ENCODE results near the gene TMEM33. TPM values are rescaled to one million over a fixed set of nuclear protein-coding genes. Genes with fewer than 3 reads are reported as not detected.
A peak's percentile ranks its signal among the peaks of the same experiment; 100 is the strongest.

TMEM33 gene
- total and polyA plus RNA-seq, 7 donors: 6.8 to 39.2 (median 24.2) TPM

- Histone ChIP-seq H3K27ac (no peak within 1 kb of the TSS), H3K36me3 (ENCODE audit: insufficient read depth in 1 of 2, low read depth in 1 of 2) (no peaks in the 10 kb centered on the region), H3K27me3 (ENCODE audit: insufficient read depth in 3 of 3, low read length in 2 of 3) (no peaks in the 10 kb centered on the region), H3K9me3 (no peaks in the 10 kb centered on the region), H3K4me1 (no peaks in the 10 kb centered on the region), H3K4me3 (no peak within 1 kb of the TSS)
- intact Hi-C loops (cut with DNase I): no loop called here
- 81 to 90% (median 83%) methylated on average over 12 of the region's 12 CpGs for WGBS, 3 donors
- no peak for TF ChIP-seq CTCF (IDR thresholded peaks at IDR 0.05)
- no peak for DNase-seq
- no peak for ATAC-seq
Observed at GRCh38 chr4:41981456-41981855, 46.2 kb downstream of the TMEM33 start, which contains the start of gene DCAF4L1. TSS of gene DCAF4L1 (plus strand) at chr4:41981756. CDS start at chr4:41981793, 37 bp downstream.

- no peak overlapping the region for H3K4me3 ChIP-seq
- WGBS, 3 donors: 76 to 83% (median 78%) methylated on average over 22 of the region's 22 CpGs
- no peaks in the 10 kb centered on the region for H3K27me3 ChIP-seq (ENCODE audit: insufficient read depth in 3 of 3, low read length in 2 of 3)
- TF ChIP-seq CTCF (IDR thresholded peaks at IDR 0.05): no peak
- DNase-seq: no peak
- no peaks in the 10 kb centered on the region for H3K36me3 ChIP-seq (ENCODE audit: insufficient read depth in 1 of 2, low read depth in 1 of 2)
- H3K9me3 ChIP-seq: no peaks in the 10 kb centered on the region
- no peaks in the 10 kb centered on the region for H3K4me1 ChIP-seq
- no peak overlapping the region for H3K27ac ChIP-seq
- ATAC-seq: no peak
- intact Hi-C loops (cut with DNase I): no loop called here
Observed at GRCh38 chr4:41982716-41983115, 47.5 kb downstream of the TMEM33 start.

GRCh38 chr4:41985151-41985550, 49.9 kb downstream of the TMEM33 start:
- H3K36me3 ChIP-seq (ENCODE audit: insufficient read depth in 1 of 2, low read depth in 1 of 2): no peaks in the 10 kb centered on the region
- DNase-seq (no peak), ATAC-seq (no peak)
- no peaks in the 10 kb centered on the region for H3K9me3 ChIP-seq
- H3K27ac ChIP-seq: no peak overlapping the region
- intact Hi-C loops (cut with DNase I): no loop called here
- H3K27me3 ChIP-seq (ENCODE audit: insufficient read depth in 3 of 3, low read length in 2 of 3): no peaks in the 10 kb centered on the region
- TF ChIP-seq CTCF (IDR thresholded peaks at IDR 0.05): no peak
- H3K4me1 ChIP-seq: no peaks in the 10 kb centered on the region
- H3K4me3 ChIP-seq: no peak overlapping the region
- whole genome bisulfite sequencing, 3 donors: 39 to 52% (median 50%) methylated on average over 1 of the region's 1 CpG

GRCh38 chr4:41989994-41990364, 54.8 kb downstream of the TMEM33 start:
- Histone ChIP-seq H3K27me3 (ENCODE audit: insufficient read depth in 3 of 3, low read length in 2 of 3) (no peaks in the 10 kb centered on the region), H3K36me3 (ENCODE audit: insufficient read depth in 1 of 2, low read depth in 1 of 2) (no peaks in the 10 kb centered on the region), H3K4me3 (peak overlapping the region; percentile 90), H3K27ac (peak overlapping the region; percentile 90), H3K9me3 (no peaks in the 10 kb centered on the region), H3K4me1 (peaks cover 18% of the 10 kb centered on the region)
- no peak for DNase-seq
- 0 to 1% (median 1%) methylated on average over 12 of the region's 12 CpGs for WGBS, 3 donors
- intact Hi-C loops (cut with DNase I): loop anchor here in 1 of 2 donors (2.0 kb wide), 1 partner anchor 55 kb away; the partner anchor contains the start of gene TMEM33
- TF ChIP-seq CTCF (IDR thresholded peaks at IDR 0.05): no peak
- peak in 3 of 4 donors; percentile 3 to 21 (median 4) for ATAC-seq

All from psoas muscle (tissue), 8 donors.